Prostate gland (tissue), 2 donors: ENCODE measurements around the gene SBSN. TPM values are rescaled to one million over a fixed set of nuclear protein-coding genes. Genes with fewer than 3 reads are reported as not detected.

Experiments
- DNase-seq: peaks from one replicate; pipeline ENCODE4 v3.0.0-alpha.2; 2019; ENCODE audit warnings: low spot score
- H3K27ac ChIP-seq, 2 donors: fragments of 200-600 bp; sonication (generic); 2 replicates each; pipeline ENCODE4 v1.5.1; 2017 to 2019
- H3K27me3 ChIP-seq: fragments of 200-600 bp; sonication (generic); replicated peaks from 2 replicates; pipeline ENCODE4 v1.5.1; 2019; ENCODE audit not compliant: insufficient read depth
- H3K36me3 ChIP-seq, 2 donors: fragments of 200-600 bp; sonication (generic); 1 replicate in 1 of 2; 2 replicates in 1 of 2; pipeline versions ENCODE4 v1.5.1 to v1.8.1; 2017 to 2019
- H3K4me1 ChIP-seq: fragments of 200-600 bp; sonication (generic); replicated peaks from 2 replicates; pipeline ENCODE4 v1.5.1; 2019
- H3K4me3 ChIP-seq, 2 donors: fragments of 200-600 bp; sonication (generic); 2 replicates each; pipeline ENCODE4 v1.5.1; 2017 to 2019
- H3K9me3 ChIP-seq: fragments of 200-600 bp; sonication (generic); 2 replicates; pipeline ENCODE4 v1.5.1; 2017
- CTCF ChIP-seq, 4 experiments: fragments of 200-600 bp in 2 of 4; fragments of 450-650 bp in 2 of 4; sonication (generic) in 2 of 4; IDR thresholded peaks; 1 replicate in 3 of 4; 2 replicates in 1 of 4; pipeline ENCODE4 v1.5.1; 2016 to 2019; ENCODE audit warnings: antibody characterized with exemption in 4 of 4, mild to moderate bottlenecking in 2 of 4, moderate library complexity in 2 of 4
- POLR2A ChIP-seq: fragments of 450-650 bp; IDR thresholded peaks from one replicate; pipeline ENCODE4 v1.6.1; 2016; ENCODE audit warnings: antibody characterized with exemption, mild to moderate bottlenecking
- POLR2AphosphoS5 ChIP-seq: sonication (generic); formaldehyde crosslinking; IDR thresholded peaks from one replicate; pipeline ENCODE4 v1.6.1; 2017; ENCODE audit warnings: antibody characterized with exemption
- WGBS: methylation state at CpG from one replicate; pipeline ENCODE4 v1.1.5; 2018; 5-methylcytosine and 5-hydroxymethylcytosine counted together
- intact Hi-C: fragments of 100-400 bp; cut with DNase I; formaldehyde crosslinking; loops from one replicate; pipeline ENCODE4 v1.14.2; 2022
- total RNA-seq, 2 donors: library from RNA; depleted of rRNA; stranded (reverse); fragments of >200 nt; gene quantifications; one replicate each; pipeline ENCODE4 v1.1.0, GENCODE V29; 2016

Gene SBSN
- 1 to 10 TPM in 1 of 2 donors, under 1 TPM in 1; 0.32 to 4.9 TPM for total RNA-seq

- 83% methylated on average over 11 of the region's 11 CpGs for WGBS
- Histone ChIP-seq H3K36me3 (no peaks in the 10 kb centered on the region), H3K9me3 (no peaks in the 10 kb centered on the region), H3K4me1 (no peaks in the 10 kb centered on the region), H3K27me3 (no peaks in the 10 kb centered on the region), H3K27ac (no peak within 1 kb of the TSS), H3K4me3 (no peak within 1 kb of the TSS)
- TF ChIP-seq CTCF (IDR thresholded peaks at IDR 0.05) (no peak), POLR2A (no peak), POLR2AphosphoS5 (no peak)
- intact Hi-C loops, result no loop called here
- no peak for DNase-seq
Measured at GRCh38 chr19:35528218-35529038, at the start of gene SBSN. Gene SBSN (minus strand): TSS chr19:35528311. CDS start chr19:35528281, 30 bp downstream.

- no peaks in the 10 kb centered on the region for H3K4me1 ChIP-seq
- DNase-seq, result no peak
- H3K36me3 ChIP-seq, result no peaks in the 10 kb centered on the region
- H3K27ac ChIP-seq, result no peak overlapping the region
- H3K27me3 ChIP-seq, result no peaks in the 10 kb centered on the region
- H3K9me3 ChIP-seq, result no peaks in the 10 kb centered on the region
- intact Hi-C loops, result no loop called here
- no peak for TF ChIP-seq CTCF (IDR thresholded peaks at IDR 0.05)
- no peak for TF ChIP-seq POLR2AphosphoS5
- no peak for TF ChIP-seq POLR2A
- no peak overlapping the region for H3K4me3 ChIP-seq
- 92% methylated on average over 1 of the region's 1 CpG for WGBS
Measured at GRCh38 chr19:35571406-35571965, 43.4 kb upstream of the SBSN start.

GRCh38 chr19:35569281-35569781 lies 41.2 kb upstream of the SBSN start:
- Histone ChIP-seq H3K4me1 (no peaks in the 10 kb centered on the region), H3K9me3 (no peaks in the 10 kb centered on the region), H3K27me3 (no peaks in the 10 kb centered on the region), H3K27ac (no peak overlapping the region), H3K36me3 (no peaks in the 10 kb centered on the region), H3K4me3 (no peak overlapping the region)
- WGBS, result 63% methylated on average over 5 of the region's 5 CpGs
- intact Hi-C loops, result no loop called here
- no peak for DNase-seq
- TF ChIP-seq POLR2A, result no peak
- TF ChIP-seq CTCF (IDR thresholded peaks at IDR 0.05), result no peak
- TF ChIP-seq POLR2AphosphoS5, result no peak

GRCh38 chr19:35566738-35567137 lies 38.6 kb upstream of the SBSN start:
- Histone ChIP-seq H3K4me3 (no peak overlapping the region), H3K36me3 (no peaks in the 10 kb centered on the region), H3K27ac (no peak overlapping the region), H3K9me3 (no peaks in the 10 kb centered on the region), H3K27me3 (peaks cover 4% of the 10 kb centered on the region), H3K4me1 (no peaks in the 10 kb centered on the region)
- intact Hi-C loops, result no loop called here
- no peak for DNase-seq
- 85% methylated on average over 7 of the region's 7 CpGs for WGBS
- TF ChIP-seq POLR2A (no peak), POLR2AphosphoS5 (no peak), CTCF (IDR thresholded peaks at IDR 0.05) (no peak)
